Measurements from ENCODE around the gene GHITM. TPM values are rescaled to one million over a fixed set of nuclear protein-coding genes. Genes with fewer than 3 reads are reported as not detected.

Gene GHITM
- total and polyA plus RNA-seq, 2 donors from 2014 or later = 134 to 376 TPM

DNA sequence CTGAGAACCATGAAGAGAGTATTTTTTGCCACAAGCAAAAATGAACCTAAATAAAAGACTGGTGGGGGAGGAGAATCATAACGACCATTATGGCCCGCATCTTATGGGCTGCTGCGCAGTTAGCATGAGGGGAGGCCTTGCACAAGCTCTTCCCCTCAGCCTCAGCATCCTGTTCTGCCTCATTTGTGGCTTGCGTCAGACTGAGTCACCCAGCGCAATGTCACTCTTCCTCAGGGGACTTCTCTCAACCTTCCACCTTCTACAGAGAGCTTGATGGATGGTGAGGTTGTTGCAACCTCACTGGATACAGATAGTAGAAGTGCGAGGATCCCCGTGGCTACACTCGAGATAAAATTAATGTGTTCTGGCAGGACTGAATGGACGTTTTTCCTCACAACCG is 17.5 kb downstream of the GHITM start:
- no peak overlapping the region for H3K27ac ChIP-seq (ENCODE audit: low read depth in 2 of 2, low read length in 2 of 2)
- intact Hi-C loops (cut with DNase I) = no loop called here
- no peak overlapping the region for H3K9ac ChIP-seq (ENCODE audit: low read length in 3 of 3)
- TF ChIP-seq, protein P1, sequence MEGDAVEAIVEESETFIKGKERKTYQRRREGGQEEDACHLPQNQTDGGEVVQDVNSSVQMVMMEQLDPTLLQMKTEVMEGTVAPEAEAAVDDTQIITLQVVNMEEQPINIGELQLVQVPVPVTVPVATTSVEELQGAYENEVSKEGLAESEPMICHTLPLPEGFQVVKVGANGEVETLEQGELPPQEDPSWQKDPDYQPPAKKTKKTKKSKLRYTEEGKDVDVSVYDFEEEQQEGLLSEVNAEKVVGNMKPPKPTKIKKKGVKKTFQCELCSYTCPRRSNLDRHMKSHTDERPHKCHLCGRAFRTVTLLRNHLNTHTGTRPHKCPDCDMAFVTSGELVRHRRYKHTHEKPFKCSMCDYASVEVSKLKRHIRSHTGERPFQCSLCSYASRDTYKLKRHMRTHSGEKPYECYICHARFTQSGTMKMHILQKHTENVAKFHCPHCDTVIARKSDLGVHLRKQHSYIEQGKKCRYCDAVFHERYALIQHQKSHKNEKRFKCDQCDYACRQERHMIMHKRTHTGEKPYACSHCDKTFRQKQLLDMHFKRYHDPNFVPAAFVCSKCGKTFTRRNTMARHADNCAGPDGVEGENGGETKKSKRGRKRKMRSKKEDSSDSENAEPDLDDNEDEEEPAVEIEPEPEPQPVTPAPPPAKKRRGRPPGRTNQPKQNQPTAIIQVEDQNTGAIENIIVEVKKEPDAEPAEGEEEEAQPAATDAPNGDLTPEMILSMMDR (IDR thresholded peaks at IDR 0.05; ENCODE audit: borderline replicate concordance, extremely low read depth, insufficient read depth) = no peak
- H3K9me3 ChIP-seq (ENCODE audit: control insufficient read depth in 2 of 3, insufficient read depth in 1 of 3, low read length in 3 of 3) = no peaks in the 10 kb centered on the region
- FAIRE-seq (no peak), DNase-seq (no peak)
- H3K4me3 ChIP-seq (ENCODE audit: low read length in 3 of 3) = no peak overlapping the region
- H3K4me1 ChIP-seq (ENCODE audit: control insufficient read depth in 2 of 3, insufficient read depth in 2 of 3, low read depth in 1 of 3, low read length in 3 of 3) = peaks cover 0 to 2% (median 0%) of the 10 kb centered on the region in 3 donors
- H3K36me3 ChIP-seq (ENCODE audit: control insufficient read depth in 2 of 3, insufficient read depth in 3 of 3, low read length in 3 of 3) = peaks cover 8 to 28% (median 19%) of the 10 kb centered on the region in 3 donors
- H3K27me3 ChIP-seq (ENCODE audit: control insufficient read depth, insufficient read depth, low read length) = no peaks in the 10 kb centered on the region

DNA sequence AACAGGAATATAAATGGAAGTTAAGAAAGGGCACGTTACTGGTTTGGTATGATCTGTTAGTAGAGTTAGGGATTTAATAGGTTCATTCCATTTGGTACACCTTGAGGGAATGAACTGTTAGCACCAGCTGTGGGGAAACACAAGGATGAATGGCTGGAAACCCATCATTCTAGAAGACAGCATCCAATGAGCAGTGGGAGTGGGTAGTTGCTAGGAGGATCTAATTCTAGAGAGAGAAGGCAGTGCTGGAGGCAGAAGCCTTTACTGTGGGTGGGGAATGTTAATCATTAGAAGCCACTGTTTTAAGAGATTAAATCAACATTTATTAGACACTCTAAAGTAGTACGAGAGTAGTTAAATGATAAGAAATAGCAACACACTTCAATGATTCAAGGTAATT is 18.8 kb downstream of the GHITM start:
- Histone ChIP-seq H3K9ac (ENCODE audit: low read length in 3 of 3) (no peak overlapping the region), H3K27me3 (ENCODE audit: control insufficient read depth, insufficient read depth, low read length) (no peaks in the 10 kb centered on the region), H3K9me3 (ENCODE audit: control insufficient read depth in 2 of 3, insufficient read depth in 1 of 3, low read length in 3 of 3) (no peaks in the 10 kb centered on the region), H3K4me1 (ENCODE audit: control insufficient read depth in 2 of 3, insufficient read depth in 2 of 3, low read depth in 1 of 3, low read length in 3 of 3) (peaks cover 0 to 2% (median 0%) of the 10 kb centered on the region in 3 donors), H3K27ac (ENCODE audit: low read depth in 2 of 2, low read length in 2 of 2) (no peak overlapping the region), H3K4me3 (ENCODE audit: low read length in 3 of 3) (no peak overlapping the region), H3K36me3 (ENCODE audit: control insufficient read depth in 2 of 3, insufficient read depth in 3 of 3, low read length in 3 of 3) (peaks cover 4 to 15% (median 14%) of the 10 kb centered on the region in 3 donors)
- TF ChIP-seq, protein P1 (IDR thresholded peaks at IDR 0.05; ENCODE audit: borderline replicate concordance, extremely low read depth, insufficient read depth) = no peak
- FAIRE-seq (no peak), DNase-seq (no peak)
- intact Hi-C loops (cut with DNase I) = no loop called here

DNA sequence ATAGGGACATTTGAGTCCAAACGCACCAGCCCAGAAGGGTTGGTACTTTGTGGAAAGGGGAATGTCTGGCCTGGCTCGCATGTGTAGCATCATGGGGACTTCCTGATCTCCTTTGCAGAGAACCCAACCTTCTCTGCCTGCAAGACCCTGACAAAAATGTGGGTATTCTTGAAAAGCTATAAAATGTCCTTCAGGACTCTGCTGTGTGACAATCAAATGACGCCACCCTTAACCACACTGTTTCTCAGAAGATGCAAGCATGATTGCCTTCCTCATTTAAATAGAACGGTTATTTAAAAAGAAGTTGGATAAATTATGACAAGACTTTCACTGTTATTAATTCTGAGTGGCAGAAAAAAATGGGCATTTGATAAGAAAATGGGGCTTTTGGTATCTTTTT is 19.2 kb downstream of the GHITM start:
- TF ChIP-seq, protein P1 (IDR thresholded peaks at IDR 0.05; ENCODE audit: borderline replicate concordance, extremely low read depth, insufficient read depth) = no peak
- Histone ChIP-seq H3K9ac (ENCODE audit: low read length in 3 of 3) (no peak overlapping the region), H3K27ac (ENCODE audit: low read depth in 2 of 2, low read length in 2 of 2) (no peak overlapping the region), H3K4me1 (ENCODE audit: control insufficient read depth in 2 of 3, insufficient read depth in 2 of 3, low read depth in 1 of 3, low read length in 3 of 3) (peaks cover 0 to 2% (median 0%) of the 10 kb centered on the region in 3 donors), H3K9me3 (ENCODE audit: control insufficient read depth in 2 of 3, insufficient read depth in 1 of 3, low read length in 3 of 3) (no peaks in the 10 kb centered on the region), H3K36me3 (ENCODE audit: control insufficient read depth in 2 of 3, insufficient read depth in 3 of 3, low read length in 3 of 3) (peaks cover under 1 to 10% (median 10%) of the 10 kb centered on the region in 3 donors), H3K27me3 (ENCODE audit: control insufficient read depth, insufficient read depth, low read length) (no peaks in the 10 kb centered on the region), H3K4me3 (ENCODE audit: low read length in 3 of 3) (no peak overlapping the region)
- intact Hi-C loops (cut with DNase I) = no loop called here
- FAIRE-seq = no peak
- no peak for DNase-seq

Data from kidney (tissue), 14 donors.